ENCODE measurements around the gene KRT8. TPM values are rescaled to one million over a fixed set of nuclear protein-coding genes. Genes with fewer than 3 reads are reported as not detected.
"Not testable (repeated sequence)": the region's sequence is repeated elsewhere in the genome, so short reads cannot be mapped to it uniquely, and the experiment has no call there.

The KRT8 gene
- not detected in 2 replicates for total RNA-seq (2014; rRNA removed; shearing (Covaris generic); ENCODE audit: low replicate concordance)

DNA sequence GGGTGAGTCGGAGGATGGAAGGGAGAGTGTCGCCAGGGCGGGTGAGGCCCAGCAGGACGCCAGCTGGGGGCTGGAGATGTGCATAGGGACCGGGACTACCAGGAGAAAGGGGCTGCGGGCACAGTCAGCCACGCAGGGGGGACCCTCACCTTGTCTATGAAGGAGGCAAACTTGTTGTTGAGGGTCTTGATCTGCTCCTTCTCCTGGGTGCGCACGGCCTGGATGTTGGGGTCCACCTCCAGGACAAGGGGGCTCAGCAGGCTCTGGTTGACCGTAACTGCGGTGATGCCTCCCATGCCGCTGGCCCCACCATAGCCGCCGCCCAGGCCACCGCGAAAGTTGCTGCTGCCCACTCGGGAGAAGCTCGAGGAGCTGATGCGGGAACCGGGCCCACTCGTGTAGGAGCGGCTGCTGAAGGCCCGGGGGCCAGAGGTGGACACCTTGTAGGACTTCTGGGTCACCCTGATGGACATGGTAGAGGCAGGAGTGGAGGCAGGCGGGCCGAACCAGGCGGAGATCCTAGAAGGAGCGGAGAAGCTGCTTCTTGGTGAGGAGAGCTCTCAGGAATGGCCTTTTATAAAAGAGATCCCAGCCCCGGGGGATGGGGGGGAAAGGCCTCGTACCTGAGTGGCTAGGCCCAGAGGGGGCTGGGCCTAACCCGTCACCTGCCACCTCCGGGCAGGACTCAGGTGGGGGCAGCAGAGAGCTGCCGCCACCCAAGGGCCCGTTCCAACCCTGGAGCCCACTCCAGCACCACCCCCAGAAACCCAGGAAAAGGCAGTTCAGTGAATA lies at the start of gene KRT8:
Gene KRT8 (minus strand): TSS at position 568 of the 792 bp plus-strand sequence. CDS start 95 bp downstream, at position 473.
- not testable (repeated sequence) for H3K27me3 ChIP-seq (ENCODE audit: low read length); H3K9ac ChIP-seq (ENCODE audit: low read length); H3K36me3 ChIP-seq (ENCODE audit: insufficient read depth, low read length); H3K4me3 ChIP-seq (ENCODE audit: low read length); H3K27ac ChIP-seq (ENCODE audit: low read length); H3K4me2 ChIP-seq (ENCODE audit: low read depth, low read length, poor library complexity, severe bottlenecking); H4K20me1 ChIP-seq (ENCODE audit: insufficient read depth, low read depth, low read length); H3K79me2 ChIP-seq (ENCODE audit: low read length); H3K9me3 ChIP-seq (ENCODE audit: low read length); H2AFZ ChIP-seq (ENCODE audit: low read length); DNase-seq; H3K9me2 ChIP-seq (replicated peaks; ENCODE audit: insufficient read depth, low read length); H3K4me1 ChIP-seq (ENCODE audit: low read length)

DNA sequence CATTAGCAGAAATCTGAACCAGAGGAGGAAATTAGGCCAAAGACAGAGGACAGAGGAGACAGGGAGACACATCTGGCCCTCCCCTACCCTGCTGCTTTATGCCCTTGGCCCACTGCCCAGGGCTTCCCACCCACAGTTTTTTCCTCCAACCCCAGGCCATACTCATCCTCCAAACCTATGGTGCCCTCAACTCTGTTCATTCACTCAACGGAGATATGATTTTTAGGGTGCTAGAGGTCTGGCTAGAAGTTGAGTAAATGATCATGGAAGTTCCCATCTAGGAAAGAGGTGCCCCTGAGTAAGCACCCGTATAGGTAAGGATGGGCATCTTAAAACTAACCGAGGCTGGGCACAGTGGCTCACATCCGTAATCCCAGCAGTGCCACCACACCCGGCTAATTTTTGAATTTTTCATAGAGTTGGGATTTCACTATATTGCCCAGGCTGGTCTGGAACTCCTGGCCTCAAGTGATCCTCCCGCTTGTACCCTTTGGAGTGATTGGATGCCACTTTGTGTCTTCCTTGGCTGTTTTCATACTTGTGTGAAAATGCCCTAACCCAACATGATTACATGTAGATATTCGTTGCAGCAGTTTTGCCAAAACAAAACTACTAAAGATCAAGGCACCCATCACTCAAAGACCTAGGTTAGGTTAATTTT lies 48.4 kb upstream of the KRT8 start:
- no peak for DNase-seq
- H3K27ac ChIP-seq (ENCODE audit: low read length), result no peak overlapping the region
- no peak overlapping the region for H3K4me2 ChIP-seq (ENCODE audit: low read depth, low read length, poor library complexity, severe bottlenecking)
- H4K20me1 ChIP-seq (ENCODE audit: insufficient read depth, low read depth, low read length), result no peaks in the 10 kb centered on the region
- no peaks in the 10 kb centered on the region for H3K27me3 ChIP-seq (ENCODE audit: low read length)
- H2AFZ ChIP-seq (ENCODE audit: low read length), result no peak overlapping the region
- H3K4me1 ChIP-seq (ENCODE audit: low read length), result peaks cover 4% of the 10 kb centered on the region
- no peaks in the 10 kb centered on the region for H3K79me2 ChIP-seq (ENCODE audit: low read length)
- H3K9ac ChIP-seq (ENCODE audit: low read length), result no peak overlapping the region
- H3K9me3 ChIP-seq (ENCODE audit: low read length), result no peaks in the 10 kb centered on the region
- no peak overlapping the region for H3K4me3 ChIP-seq (ENCODE audit: low read length)
- no peaks in the 10 kb centered on the region for H3K36me3 ChIP-seq (ENCODE audit: insufficient read depth, low read length)
- no peaks in the 10 kb centered on the region for H3K9me2 ChIP-seq (replicated peaks; ENCODE audit: insufficient read depth, low read length)

DNA sequence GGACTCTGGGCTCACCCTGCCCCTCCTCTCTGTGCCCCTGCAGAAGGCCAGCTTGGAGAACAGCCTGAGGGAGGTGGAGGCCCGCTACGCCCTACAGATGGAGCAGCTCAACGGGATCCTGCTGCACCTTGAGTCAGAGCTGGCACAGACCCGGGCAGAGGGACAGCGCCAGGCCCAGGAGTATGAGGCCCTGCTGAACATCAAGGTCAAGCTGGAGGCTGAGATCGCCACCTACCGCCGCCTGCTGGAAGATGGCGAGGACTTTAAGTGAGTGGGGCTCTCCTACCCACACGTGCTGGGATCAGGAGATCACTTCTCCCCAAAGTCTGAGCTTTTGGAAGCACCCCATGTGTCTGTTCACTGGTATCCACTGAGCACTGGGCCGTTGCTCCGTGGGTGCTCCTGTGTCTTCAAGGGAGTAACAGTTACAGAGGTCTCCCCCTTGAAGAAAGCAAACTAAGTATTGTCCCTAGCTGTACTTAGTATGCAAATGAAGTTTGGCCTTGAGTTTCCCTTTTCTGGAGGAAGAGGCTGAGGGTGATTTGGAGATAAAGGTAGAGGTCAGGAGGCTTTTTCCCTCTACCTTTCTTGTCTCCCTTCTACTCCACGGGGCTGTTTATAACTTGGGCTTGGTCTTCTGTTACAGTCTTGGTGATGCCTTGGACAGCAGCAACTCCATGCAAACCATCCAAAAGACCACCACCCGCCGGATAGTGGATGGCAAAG lies 47.4 kb upstream of the KRT8 start:
- H3K9me2 ChIP-seq (replicated peaks; ENCODE audit: insufficient read depth, low read length), result no peaks in the 10 kb centered on the region
- no peak overlapping the region for H3K4me3 ChIP-seq (ENCODE audit: low read length)
- H3K4me1 ChIP-seq (ENCODE audit: low read length), result peaks cover 4% of the 10 kb centered on the region
- H3K4me2 ChIP-seq (ENCODE audit: low read depth, low read length, poor library complexity, severe bottlenecking), result no peak overlapping the region
- no peaks in the 10 kb centered on the region for H3K9me3 ChIP-seq (ENCODE audit: low read length)
- no peaks in the 10 kb centered on the region for H3K36me3 ChIP-seq (ENCODE audit: insufficient read depth, low read length)
- H3K9ac ChIP-seq (ENCODE audit: low read length), result no peak overlapping the region
- H2AFZ ChIP-seq (ENCODE audit: low read length), result 0 out of 2 replicates have a peak overlapping the region, but pooled peaks have one; percentile 11
- no peaks in the 10 kb centered on the region for H3K79me2 ChIP-seq (ENCODE audit: low read length)
- DNase-seq, result peak; percentile 50
- no peaks in the 10 kb centered on the region for H3K27me3 ChIP-seq (ENCODE audit: low read length)
- H3K27ac ChIP-seq (ENCODE audit: low read length), result no peak overlapping the region
- H4K20me1 ChIP-seq (ENCODE audit: insufficient read depth, low read depth, low read length), result no peaks in the 10 kb centered on the region

DNA sequence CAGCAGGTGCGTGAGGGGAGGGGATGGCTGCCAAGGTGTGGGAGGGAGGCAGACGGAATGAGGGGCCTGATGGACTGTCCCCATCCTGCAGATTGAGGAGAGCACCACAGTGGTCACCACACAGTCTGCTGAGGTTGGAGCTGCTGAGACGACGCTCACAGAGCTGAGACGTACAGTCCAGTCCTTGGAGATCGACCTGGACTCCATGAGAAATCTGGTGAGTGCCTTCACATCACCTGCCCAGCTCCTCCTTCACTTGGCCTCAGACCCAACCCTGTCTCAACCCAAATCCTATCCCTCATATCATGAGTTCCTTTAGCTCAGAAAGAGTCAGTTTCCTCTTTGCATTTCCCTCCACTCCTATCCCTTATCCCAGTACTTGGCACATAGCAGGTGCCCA lies 46.8 kb upstream of the KRT8 start:
- no peaks in the 10 kb centered on the region for H3K36me3 ChIP-seq (ENCODE audit: insufficient read depth, low read length)
- H3K4me1 ChIP-seq (ENCODE audit: low read length), result peaks cover 7% of the 10 kb centered on the region
- no peaks in the 10 kb centered on the region for H4K20me1 ChIP-seq (ENCODE audit: insufficient read depth, low read depth, low read length)
- no peak overlapping the region for H3K9ac ChIP-seq (ENCODE audit: low read length)
- H3K4me3 ChIP-seq (ENCODE audit: low read length), result no peak overlapping the region
- H3K27me3 ChIP-seq (ENCODE audit: low read length), result no peaks in the 10 kb centered on the region
- H3K27ac ChIP-seq (ENCODE audit: low read length), result no peak overlapping the region
- no peaks in the 10 kb centered on the region for H3K9me3 ChIP-seq (ENCODE audit: low read length)
- H3K9me2 ChIP-seq (replicated peaks; ENCODE audit: insufficient read depth, low read length), result no peaks in the 10 kb centered on the region
- H3K79me2 ChIP-seq (ENCODE audit: low read length), result no peaks in the 10 kb centered on the region
- H2AFZ ChIP-seq (ENCODE audit: low read length), result no peak overlapping the region
- no peak for DNase-seq
- no peak overlapping the region for H3K4me2 ChIP-seq (ENCODE audit: low read depth, low read length, poor library complexity, severe bottlenecking)

DNA sequence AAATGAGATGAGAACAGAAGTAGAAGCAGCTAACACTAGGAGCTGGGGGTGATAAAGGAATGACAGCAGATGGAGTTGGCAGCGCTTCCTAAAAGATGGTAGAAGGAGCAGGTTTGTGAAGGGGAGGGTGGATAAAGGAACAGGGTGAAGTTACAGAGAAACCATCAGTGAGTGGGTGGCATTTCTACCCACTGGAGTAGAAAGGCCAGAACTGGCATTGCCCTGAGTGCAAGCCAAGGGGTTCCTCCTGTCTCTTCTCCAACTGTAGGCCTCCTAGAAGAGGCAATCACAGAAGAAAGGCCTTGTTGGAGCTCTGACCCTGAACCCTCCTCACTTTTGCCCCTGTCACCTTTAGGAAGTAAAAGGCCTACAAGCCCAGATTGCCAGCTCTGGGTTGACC lies 46.2 kb upstream of the KRT8 start:
- H2AFZ ChIP-seq (ENCODE audit: low read length), result no peak overlapping the region
- H3K27ac ChIP-seq (ENCODE audit: low read length), result no peak overlapping the region
- no peaks in the 10 kb centered on the region for H3K27me3 ChIP-seq (ENCODE audit: low read length)
- H3K9me2 ChIP-seq (replicated peaks; ENCODE audit: insufficient read depth, low read length), result no peaks in the 10 kb centered on the region
- H3K4me3 ChIP-seq (ENCODE audit: low read length), result no peak overlapping the region
- no peaks in the 10 kb centered on the region for H4K20me1 ChIP-seq (ENCODE audit: insufficient read depth, low read depth, low read length)
- no peak overlapping the region for H3K9ac ChIP-seq (ENCODE audit: low read length)
- no peaks in the 10 kb centered on the region for H3K79me2 ChIP-seq (ENCODE audit: low read length)
- H3K9me3 ChIP-seq (ENCODE audit: low read length), result no peaks in the 10 kb centered on the region
- no peaks in the 10 kb centered on the region for H3K36me3 ChIP-seq (ENCODE audit: insufficient read depth, low read length)
- H3K4me1 ChIP-seq (ENCODE audit: low read length), result peaks cover 9% of the 10 kb centered on the region
- H3K4me2 ChIP-seq (ENCODE audit: low read depth, low read length, poor library complexity, severe bottlenecking), result no peak overlapping the region
- no peak for DNase-seq

DNA sequence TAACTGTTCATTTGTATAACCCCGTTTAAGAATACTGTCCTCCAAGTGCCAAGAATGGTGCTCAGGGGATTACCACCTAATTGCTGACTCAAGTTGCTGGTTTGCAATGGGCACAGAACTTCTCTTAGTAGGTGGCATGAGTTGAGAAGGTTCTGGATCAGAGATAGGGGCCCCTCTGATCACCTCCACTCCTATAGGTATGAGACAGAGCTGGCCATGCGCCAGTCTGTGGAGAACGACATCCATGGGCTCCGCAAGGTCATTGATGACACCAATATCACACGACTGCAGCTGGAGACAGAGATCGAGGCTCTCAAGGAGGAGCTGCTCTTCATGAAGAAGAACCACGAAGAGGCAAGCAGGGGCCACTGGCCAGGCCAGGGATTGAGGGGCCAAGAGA lies 45.7 kb upstream of the KRT8 start:
- no peaks in the 10 kb centered on the region for H3K27me3 ChIP-seq (ENCODE audit: low read length)
- DNase-seq, result no peak
- H2AFZ ChIP-seq (ENCODE audit: low read length), result no peak overlapping the region
- no peak overlapping the region for H3K4me2 ChIP-seq (ENCODE audit: low read depth, low read length, poor library complexity, severe bottlenecking)
- H3K4me3 ChIP-seq (ENCODE audit: low read length), result no peak overlapping the region
- no peak overlapping the region for H3K9ac ChIP-seq (ENCODE audit: low read length)
- no peaks in the 10 kb centered on the region for H3K9me3 ChIP-seq (ENCODE audit: low read length)
- H4K20me1 ChIP-seq (ENCODE audit: insufficient read depth, low read depth, low read length), result no peaks in the 10 kb centered on the region
- no peaks in the 10 kb centered on the region for H3K9me2 ChIP-seq (replicated peaks; ENCODE audit: insufficient read depth, low read length)
- H3K27ac ChIP-seq (ENCODE audit: low read length), result no peak overlapping the region
- H3K36me3 ChIP-seq (ENCODE audit: insufficient read depth, low read length), result no peaks in the 10 kb centered on the region
- H3K4me1 ChIP-seq (ENCODE audit: low read length), result peaks cover 9% of the 10 kb centered on the region
- H3K79me2 ChIP-seq (ENCODE audit: low read length), result no peaks in the 10 kb centered on the region

DNA sequence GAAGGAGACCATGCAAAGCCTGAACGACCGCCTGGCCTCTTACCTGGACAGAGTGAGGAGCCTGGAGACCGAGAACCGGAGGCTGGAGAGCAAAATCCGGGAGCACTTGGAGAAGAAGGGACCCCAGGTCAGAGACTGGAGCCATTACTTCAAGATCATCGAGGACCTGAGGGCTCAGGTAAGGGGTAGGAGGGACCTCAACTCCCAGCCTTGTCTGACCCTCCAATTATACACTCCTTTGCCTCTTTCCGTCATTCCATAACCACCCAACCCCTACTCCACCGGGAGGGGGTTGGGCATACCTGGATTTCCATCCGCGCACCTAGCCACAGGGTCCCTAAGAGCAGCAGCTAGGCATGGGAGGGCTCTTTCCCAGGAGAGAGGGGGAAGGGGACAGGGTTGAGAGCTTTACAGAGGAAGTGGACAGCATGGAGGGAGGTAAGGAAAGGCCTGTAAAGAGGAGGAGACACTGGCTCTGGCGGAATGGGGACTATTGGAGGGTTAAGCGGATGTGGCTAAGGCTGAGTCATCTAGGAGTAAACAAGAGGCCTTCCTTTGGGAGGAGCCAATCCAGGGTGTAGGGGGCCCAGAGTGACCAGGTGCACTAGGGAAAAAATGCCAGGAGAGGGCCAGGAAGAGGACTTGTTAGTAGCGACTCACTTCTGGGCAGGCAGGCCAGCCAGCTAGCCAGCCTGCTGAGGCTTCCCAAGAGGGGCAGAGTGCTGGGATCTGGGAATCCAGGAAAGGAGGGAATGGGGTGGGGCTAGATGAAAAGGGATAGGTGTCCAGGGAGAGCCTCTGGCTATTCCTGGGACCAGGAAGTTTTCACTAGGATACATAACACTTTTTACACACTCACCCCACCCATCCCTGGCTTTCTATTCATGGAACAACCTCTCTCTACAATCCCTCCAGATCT lies 44.8 kb upstream of the KRT8 start:
- Histone ChIP-seq H3K27ac (ENCODE audit: low read length) (no peak overlapping the region), H3K27me3 (ENCODE audit: low read length) (no peaks in the 10 kb centered on the region)

More for the DNA sequence above, 44.8 kb upstream of the KRT8 start:
- no peaks in the 10 kb centered on the region for H3K9me3 ChIP-seq (ENCODE audit: low read length)
- H3K79me2 ChIP-seq (ENCODE audit: low read length), result no peaks in the 10 kb centered on the region
- H3K4me1 ChIP-seq (ENCODE audit: low read length), result peaks cover 9% of the 10 kb centered on the region
- H3K9me2 ChIP-seq (replicated peaks; ENCODE audit: insufficient read depth, low read length), result no peaks in the 10 kb centered on the region
- no peak overlapping the region for H3K4me3 ChIP-seq (ENCODE audit: low read length)
- no peaks in the 10 kb centered on the region for H4K20me1 ChIP-seq (ENCODE audit: insufficient read depth, low read depth, low read length)
- no peaks in the 10 kb centered on the region for H3K36me3 ChIP-seq (ENCODE audit: insufficient read depth, low read length)
- H3K4me2 ChIP-seq (ENCODE audit: low read depth, low read length, poor library complexity, severe bottlenecking), result no peak overlapping the region
- DNase-seq, result no peak
- no peak overlapping the region for H2AFZ ChIP-seq (ENCODE audit: low read length)
- H3K9ac ChIP-seq (ENCODE audit: low read length), result no peak overlapping the region

Measured in Karpas-422 (cell line).